Motor neuron (in vitro differentiated cells): ENCODE results near the gene PHLPP2. TPM values are rescaled to one million over a fixed set of nuclear protein-coding genes. Genes with fewer than 3 reads are reported as not detected.

ENCODE experiments used
- ATAC-seq, 8 experiments: fragments of 200-7000 bp; cut with Tn5 transposase; replicated peaks in 6 of 8; 2 replicates each; pipeline ENCODE4 v1.8.0; 2021; ENCODE audit warnings: mild to moderate bottlenecking in 8 of 8, moderate library complexity in 8 of 8
- H3K27ac ChIP-seq, 2 donors: fragments of 250-450 bp; sonication (Bioruptor Pico); 2 replicates each; pipeline ENCODE4 v1.9.0; 2021; ENCODE audit warnings: antibody characterized with exemption in 2 of 2, mild to moderate bottlenecking in 2 of 2, moderate library complexity in 1 of 2
- H3K4me1 ChIP-seq, 2 donors: fragments of 250-450 bp; sonication (Bioruptor Pico); replicated peaks in 1 of 2; 2 replicates each; pipeline ENCODE4 v1.6.1; 2021; ENCODE audit warnings: antibody characterized with exemption in 2 of 2, mild to moderate bottlenecking in 2 of 2, moderate library complexity in 1 of 2
- H3K4me3 ChIP-seq, 5 donors: fragments of 250-450 bp; sonication (Bioruptor Pico); 2 replicates each; pipeline ENCODE4 v1.9.0; 2021; ENCODE audit warnings: antibody characterized with exemption in 5 of 5, mild to moderate bottlenecking in 5 of 5, moderate library complexity in 4 of 5
- WGBS, 10 experiments: fragments of 450-650 bp; shearing (Covaris generic); methylation state at CpG; one replicate each; pipeline ENCODE4 v1.0.0; 2022; 5-methylcytosine and 5-hydroxymethylcytosine counted together
- in situ Hi-C, 9 experiments: fragments of 400-800 bp; cut with MboI; loops; one replicate each; pipeline ENCODE4 v1.15.0; 2021; ENCODE audit warnings: low sequenced_read_pairs in 9 of 9, low pct_unique_long_range_greater_than_20kb in 2 of 9; ENCODE audit not compliant: unreplicated experiment in 9 of 9
- total RNA-seq, 8 experiments: library from RNA; unstranded; fragments of 300-600 nt; gene quantifications; 2 replicates each; pipeline versions ENCODE4 v1.2.3 to v1.2.4, GENCODE V29; 2022

The PHLPP2 gene, protein sequence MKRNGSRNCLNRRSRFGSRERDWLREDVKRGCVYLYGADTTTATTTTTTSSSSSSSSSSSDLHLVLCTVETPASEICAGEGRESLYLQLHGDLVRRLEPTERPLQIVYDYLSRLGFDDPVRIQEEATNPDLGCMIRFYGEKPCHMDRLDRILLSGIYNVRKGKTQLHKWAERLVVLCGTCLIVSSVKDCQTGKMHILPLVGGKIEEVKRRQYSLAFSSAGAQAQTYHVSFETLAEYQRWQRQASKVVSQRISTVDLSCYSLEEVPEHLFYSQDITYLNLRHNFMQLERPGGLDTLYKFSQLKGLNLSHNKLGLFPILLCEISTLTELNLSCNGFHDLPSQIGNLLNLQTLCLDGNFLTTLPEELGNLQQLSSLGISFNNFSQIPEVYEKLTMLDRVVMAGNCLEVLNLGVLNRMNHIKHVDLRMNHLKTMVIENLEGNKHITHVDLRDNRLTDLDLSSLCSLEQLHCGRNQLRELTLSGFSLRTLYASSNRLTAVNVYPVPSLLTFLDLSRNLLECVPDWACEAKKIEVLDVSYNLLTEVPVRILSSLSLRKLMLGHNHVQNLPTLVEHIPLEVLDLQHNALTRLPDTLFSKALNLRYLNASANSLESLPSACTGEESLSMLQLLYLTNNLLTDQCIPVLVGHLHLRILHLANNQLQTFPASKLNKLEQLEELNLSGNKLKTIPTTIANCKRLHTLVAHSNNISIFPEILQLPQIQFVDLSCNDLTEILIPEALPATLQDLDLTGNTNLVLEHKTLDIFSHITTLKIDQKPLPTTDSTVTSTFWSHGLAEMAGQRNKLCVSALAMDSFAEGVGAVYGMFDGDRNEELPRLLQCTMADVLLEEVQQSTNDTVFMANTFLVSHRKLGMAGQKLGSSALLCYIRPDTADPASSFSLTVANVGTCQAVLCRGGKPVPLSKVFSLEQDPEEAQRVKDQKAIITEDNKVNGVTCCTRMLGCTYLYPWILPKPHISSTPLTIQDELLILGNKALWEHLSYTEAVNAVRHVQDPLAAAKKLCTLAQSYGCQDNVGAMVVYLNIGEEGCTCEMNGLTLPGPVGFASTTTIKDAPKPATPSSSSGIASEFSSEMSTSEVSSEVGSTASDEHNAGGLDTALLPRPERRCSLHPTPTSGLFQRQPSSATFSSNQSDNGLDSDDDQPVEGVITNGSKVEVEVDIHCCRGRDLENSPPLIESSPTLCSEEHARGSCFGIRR (N-terminal part only)
- total RNA-seq, result 1 to 10 TPM; 4.1 to 9.7 (median 7.7) TPM

DNA sequence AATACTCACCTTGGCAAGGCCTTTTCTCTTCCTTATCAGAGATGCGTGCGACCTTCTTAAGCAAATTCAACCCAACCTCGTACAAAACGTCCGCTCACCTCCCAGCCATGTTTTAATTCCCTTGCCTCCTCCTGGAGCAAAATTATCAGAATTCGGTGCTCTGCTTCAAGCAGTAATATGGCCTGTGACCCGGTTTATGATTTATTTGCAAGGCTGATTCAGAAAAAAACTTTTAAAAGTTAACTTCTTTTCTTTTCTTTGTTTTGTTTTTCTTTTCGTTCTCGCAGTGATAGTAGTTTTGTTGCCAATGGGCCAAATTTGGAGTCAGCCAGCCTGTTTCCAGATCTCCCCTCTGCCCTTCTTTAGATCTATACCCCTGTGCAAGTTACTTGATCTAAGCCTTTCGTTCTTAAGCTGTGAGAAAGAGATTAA lies at the start of gene PHLPP2:
Gene PHLPP2, minus strand, starts transcription at position 382 of the 432 bp plus-strand sequence. CDS start 9,906 bp downstream, outside the sequence.
- Histone ChIP-seq H3K4me1 (peaks cover 5 to 11% of the 10 kb centered on the region in 2 donors), H3K4me3 (peak within 1 kb of the TSS; percentile 64 to 90 (median 79)), H3K27ac (peak within 1 kb of the TSS; percentile 42 to 71)
- 12 to 53% (median 37%) methylated on average over 5 to 9 of the region's 10 CpGs; no CpG with 5 or more reads in 2 of the 10 experiments for WGBS, 10 experiments
- in situ Hi-C loops, result no loop called here
- no peak for ATAC-seq

DNA sequence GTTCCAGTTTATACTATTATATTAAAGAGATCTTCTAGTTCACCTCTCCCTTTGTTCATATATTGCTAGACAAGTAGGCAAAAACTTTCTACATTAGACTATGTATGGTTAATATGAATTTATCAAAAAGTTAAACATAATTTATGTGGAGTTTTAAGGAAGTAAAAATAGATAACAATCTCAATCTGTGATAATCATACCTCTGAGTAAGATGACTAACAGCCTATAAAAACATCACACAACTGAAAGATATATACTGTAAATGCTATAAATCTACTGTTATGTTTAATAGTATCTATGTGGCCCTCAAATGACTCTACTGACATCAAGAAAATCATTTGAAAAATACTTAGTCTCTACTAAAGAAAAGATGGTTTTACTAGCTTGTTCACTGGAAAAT lies 47.1 kb upstream of the PHLPP2 start:
- ATAC-seq, result no peak
- no peak overlapping the region for H3K4me3 ChIP-seq
- H3K27ac ChIP-seq, result no peak overlapping the region
- H3K4me1 ChIP-seq, result no peaks in the 10 kb centered on the region
- in situ Hi-C loops, result no loop called here

DNA sequence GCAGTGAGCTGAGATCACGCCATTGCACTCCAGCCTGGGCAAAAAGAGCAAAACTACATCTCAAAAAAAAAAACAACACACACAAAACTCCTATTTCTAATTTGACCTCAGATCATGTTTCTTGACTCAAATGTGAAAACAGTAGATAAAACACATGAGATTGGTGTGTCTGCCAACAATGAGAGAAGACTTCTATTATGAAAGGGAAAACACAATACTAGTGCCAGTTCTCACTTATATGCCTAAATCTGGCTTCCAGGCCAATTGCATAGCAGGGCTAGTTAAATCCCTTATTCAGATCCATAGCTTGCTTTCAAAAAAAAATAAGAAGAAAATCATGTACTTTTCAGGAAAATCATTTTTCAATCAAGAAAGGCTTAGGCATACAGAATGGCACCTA lies 44.7 kb upstream of the PHLPP2 start:
- WGBS, 10 experiments, result 80 to 100% (median 95%) methylated on average over 1 of the region's 1 CpG; no CpG with 5 or more reads in 6 of the 10 experiments
- H3K4me1 ChIP-seq, result no peaks in the 10 kb centered on the region
- in situ Hi-C loops, result no loop called here
- H3K4me3 ChIP-seq, result no peak overlapping the region
- ATAC-seq, result no peak
- no peak overlapping the region for H3K27ac ChIP-seq

DNA sequence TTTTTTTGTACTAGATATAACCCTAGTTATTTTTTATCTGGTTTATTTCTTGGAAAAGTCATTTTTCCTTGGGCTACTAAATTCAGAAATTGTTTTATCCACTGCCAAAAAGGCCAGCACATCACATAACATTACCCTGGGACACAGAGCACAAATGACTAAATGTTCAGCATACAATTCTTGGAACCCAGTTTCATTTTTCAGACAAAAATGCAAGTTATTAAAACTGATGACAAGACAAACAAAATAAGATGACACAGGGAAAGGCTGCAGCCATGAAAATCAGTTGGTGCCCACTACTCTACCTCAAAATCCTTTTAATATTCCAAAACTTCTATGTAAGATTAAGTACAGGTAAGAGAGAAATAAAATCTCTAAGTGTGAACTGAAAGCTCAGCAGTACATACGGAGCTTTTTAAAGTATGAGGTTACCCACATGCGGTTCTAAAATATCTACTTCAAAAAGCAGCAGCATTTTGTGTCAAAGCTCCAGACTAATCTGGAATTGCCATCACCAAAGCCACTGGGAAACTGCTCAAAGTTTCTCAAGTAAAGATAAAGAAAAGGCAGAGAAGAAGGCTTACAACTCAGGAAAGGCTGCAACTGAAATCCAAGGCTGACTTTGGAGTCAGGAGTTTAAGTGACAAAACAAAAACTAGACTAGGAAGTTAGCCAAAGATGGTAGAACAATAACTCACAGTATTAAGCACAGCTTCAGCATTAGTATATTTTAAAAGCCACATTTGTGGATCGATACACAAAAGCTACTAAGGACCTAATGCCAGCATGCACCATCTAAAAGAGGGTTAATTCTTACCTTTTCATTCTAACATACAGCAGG lies 42.8 kb upstream of the PHLPP2 start:
- no peak overlapping the region for H3K4me3 ChIP-seq
- ATAC-seq, result no peak
- H3K4me1 ChIP-seq, result peaks cover 0 to 3% of the 10 kb centered on the region in 2 donors
- H3K27ac ChIP-seq, result no peak overlapping the region
- 76 to 100% (median 100%) methylated on average over 1 to 3 of the region's 3 CpGs; no CpG with 5 or more reads in 1 of the 10 experiments for WGBS, 10 experiments
- in situ Hi-C loops, result no loop called here

DNA sequence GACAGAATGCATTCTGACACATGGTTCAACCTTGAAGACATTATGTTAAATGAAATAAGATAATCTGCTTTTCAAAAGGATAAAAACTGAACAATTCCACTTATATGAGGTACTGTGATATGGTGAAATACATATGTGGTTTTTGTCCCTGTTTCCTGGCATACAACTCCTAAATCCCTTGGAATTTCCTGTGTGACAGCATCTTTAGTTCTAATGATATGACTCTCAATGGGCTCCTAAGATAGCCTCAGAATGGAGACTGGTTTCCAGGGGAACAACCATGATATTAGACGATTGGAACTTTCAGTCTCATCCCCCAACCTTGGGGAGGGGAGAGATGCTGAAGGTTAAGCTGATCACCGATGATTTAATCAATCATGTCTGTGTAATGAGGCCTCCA lies 37.7 kb upstream of the PHLPP2 start:
- Histone ChIP-seq H3K4me1 (peaks cover 0 to 3% of the 10 kb centered on the region in 2 donors), H3K4me3 (no peak overlapping the region), H3K27ac (no peak overlapping the region)
- in situ Hi-C loops, result no loop called here
- WGBS, 10 experiments, result 0 to 92% (median 80%) methylated on average over 1 to 2 of the region's 2 CpGs; no CpG with 5 or more reads in 3 of the 10 experiments
- ATAC-seq, result no peak

DNA sequence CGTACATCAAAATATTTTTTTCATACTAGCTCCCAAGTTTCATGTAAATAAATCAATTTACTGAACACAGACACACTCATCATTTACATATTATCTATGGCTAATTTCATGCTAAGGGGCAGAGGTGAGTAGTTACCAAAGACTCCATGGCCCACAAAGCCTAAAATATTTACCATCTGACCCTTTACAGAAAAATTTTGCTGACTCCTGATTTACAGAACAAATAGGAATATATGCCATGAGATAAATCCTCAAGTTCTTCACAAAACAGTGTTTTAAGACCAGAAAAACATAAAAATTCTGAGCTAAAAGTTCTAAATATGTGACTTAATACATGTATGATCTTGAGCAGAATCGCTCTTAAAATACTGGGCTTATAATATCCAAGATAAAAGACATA lies 36.6 kb upstream of the PHLPP2 start:
- Histone ChIP-seq H3K4me1 (peaks cover 0 to 3% of the 10 kb centered on the region in 2 donors), H3K27ac (no peak overlapping the region), H3K4me3 (no peak overlapping the region)
- in situ Hi-C loops, result no loop called here
- 83 to 100% (median 100%) methylated on average over 1 to 2 of the region's 2 CpGs; no CpG with 5 or more reads in 1 of the 10 experiments for WGBS, 10 experiments
- no peak for ATAC-seq

DNA sequence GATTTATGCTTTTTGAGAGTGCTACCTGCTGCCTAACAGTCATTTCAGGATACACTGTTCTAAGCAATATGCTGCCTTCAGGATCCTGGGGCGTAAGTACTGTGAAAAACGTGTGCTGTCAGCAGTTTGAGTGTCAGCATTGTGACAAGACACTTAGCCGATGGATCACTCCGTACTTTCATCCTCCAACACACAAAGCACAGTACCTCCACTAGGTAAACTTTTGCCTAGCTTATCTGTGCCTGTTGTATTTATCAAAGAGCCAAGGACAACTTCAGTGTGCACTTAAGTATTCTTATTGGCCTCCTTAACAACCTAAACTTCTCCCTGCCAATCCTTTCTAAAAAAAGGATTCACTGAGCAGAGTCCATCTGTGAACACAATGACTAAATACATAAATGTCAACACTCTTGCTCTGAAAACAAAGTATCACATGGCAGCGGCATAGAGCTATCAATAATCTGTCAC lies 33.8 kb upstream of the PHLPP2 start:
- Histone ChIP-seq H3K4me1 (peaks cover 0 to 3% of the 10 kb centered on the region in 2 donors), H3K4me3 (no peak overlapping the region), H3K27ac (no peak overlapping the region)
- no peak for ATAC-seq
- in situ Hi-C loops, result no loop called here
- WGBS, 10 experiments, result 40 to 100% (median 84%) methylated on average over 1 to 5 of the region's 5 CpGs

DNA sequence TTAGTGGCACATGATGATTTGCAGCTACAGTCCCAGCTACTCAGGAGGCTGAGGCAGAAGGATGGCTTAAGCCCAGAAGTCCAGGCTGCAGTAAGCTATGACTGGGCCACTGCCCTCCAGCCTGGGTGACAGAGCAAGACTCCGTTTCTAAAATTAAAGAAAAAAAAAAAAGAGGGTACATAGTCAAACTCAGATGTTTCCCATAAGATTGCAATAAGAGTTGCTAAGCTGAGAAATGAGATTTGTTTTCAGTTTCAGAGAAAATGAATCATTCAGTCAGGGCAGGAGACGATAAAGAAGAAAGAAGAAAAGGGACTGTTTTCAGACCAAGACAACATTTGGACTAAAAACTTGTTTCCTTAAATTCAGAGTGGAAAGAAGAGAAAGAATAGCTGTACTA lies 30.2 kb upstream of the PHLPP2 start:
- no peak overlapping the region for H3K27ac ChIP-seq
- in situ Hi-C loops, result no loop called here
- WGBS, 10 experiments, result 25 to 100% (median 83%) methylated on average over 1 to 2 of the region's 2 CpGs; no CpG with 5 or more reads in 1 of the 10 experiments

DNA sequence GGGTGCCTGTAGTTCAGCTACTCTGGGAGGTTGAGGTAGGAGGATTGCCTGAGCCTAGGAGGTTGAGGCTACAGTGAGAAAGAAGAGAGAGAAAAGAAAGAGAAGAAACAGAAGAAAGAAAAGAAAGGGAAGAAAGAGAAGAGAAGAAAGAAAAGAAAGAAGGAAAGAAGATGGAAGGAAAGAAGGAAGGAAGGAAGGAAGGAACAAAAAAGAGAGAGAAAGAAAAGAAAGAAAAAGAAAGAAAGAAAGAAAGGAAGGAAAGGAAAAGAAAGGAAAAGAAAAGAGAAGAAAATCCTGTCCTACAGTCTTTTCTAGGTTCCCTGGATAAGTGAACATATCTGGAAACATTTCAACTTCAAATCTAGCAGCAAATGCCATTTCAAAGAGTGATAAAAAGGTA lies 29.6 kb upstream of the PHLPP2 start:
- H3K27ac ChIP-seq, result no peak overlapping the region
- no peak overlapping the region for H3K4me3 ChIP-seq
- no peak for ATAC-seq
- no peaks in the 10 kb centered on the region for H3K4me1 ChIP-seq
- in situ Hi-C loops, result no loop called here

More for the DNA sequence above, 30.2 kb upstream of the PHLPP2 start:
- Histone ChIP-seq H3K4me1 (no peaks in the 10 kb centered on the region), H3K4me3 (no peak overlapping the region)
- no peak for ATAC-seq

DNA sequence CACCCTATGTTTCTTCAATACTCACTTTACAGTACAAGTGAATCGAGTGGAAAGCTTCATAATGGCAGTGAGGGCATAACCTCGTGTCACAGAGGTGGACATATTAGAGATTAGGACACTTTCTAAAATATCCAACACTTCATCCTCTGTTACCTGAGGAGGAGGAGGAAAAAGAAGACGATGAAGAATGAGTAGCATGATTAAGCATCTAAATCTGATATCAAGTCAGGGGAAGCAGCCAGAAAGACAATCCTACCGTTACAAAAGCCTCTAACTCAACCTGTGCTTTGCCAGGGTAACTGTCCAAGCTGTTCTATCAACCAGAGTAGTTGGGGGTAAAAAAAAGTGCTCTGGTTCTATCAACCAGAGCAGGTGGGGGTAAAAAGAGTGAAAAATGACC lies 23.7 kb upstream of the PHLPP2 start:
- Histone ChIP-seq H3K27ac (no peak overlapping the region), H3K4me1 (no peaks in the 10 kb centered on the region), H3K4me3 (no peak overlapping the region)
- WGBS, 10 experiments, result 56 to 100% (median 86%) methylated on average over 1 to 4 of the region's 4 CpGs
- in situ Hi-C loops, result no loop called here
- ATAC-seq, result no peak

DNA sequence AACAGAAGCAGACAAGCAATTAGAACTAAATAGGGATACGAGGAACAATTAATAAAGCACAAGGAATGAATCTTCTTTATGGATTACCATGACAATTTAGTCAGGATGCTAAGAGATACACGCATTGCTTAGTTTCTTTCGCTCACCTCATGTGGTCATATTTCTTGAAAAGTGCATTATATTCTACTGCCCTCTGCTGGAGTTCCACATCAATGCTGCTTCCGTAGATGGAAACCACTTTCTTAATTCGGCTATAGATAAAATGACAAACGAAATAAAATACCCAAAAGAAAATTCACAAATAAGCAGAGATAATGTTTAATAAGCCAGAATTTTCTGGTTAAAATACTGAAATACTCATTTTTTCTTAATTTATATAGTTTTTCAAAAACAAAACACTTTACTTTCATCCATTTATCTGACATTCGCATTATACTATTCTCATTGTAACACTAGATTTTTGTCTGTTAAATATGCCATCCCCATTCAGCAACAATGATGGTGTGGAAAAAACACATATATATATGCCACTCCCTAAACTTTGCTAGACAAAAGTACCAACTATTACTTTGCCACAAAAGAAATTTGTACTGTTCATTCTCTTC lies 22.0 kb upstream of the PHLPP2 start:
- Histone ChIP-seq H3K4me1 (no peaks in the 10 kb centered on the region), H3K27ac (no peak overlapping the region), H3K4me3 (no peak overlapping the region)
- 35 to 98% (median 69%) methylated on average over 3 to 7 of the region's 7 CpGs for WGBS, 10 experiments
- peak in 3 of 8 experiments; percentile 39 to 45 (median 41) for ATAC-seq
- in situ Hi-C loops, result no loop called here

DNA sequence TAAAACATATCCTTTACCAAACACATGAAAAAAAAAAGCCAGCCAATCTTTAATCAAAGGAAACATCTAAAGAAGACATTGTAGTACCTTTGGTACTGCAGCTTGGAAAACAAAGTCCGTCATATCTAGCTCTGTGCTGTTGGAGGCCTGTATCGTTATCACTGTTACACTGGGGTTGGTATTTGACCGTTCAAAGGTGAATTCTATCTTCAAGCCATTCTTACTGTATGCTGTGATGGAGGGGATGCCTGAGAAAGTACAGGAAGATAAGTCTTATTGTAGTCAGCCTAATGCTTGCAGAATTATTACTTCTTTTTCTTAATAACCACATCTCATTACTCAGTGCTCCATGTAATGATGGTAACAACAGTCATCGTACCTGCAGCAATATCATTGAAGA lies 14.4 kb upstream of the PHLPP2 start:
- ATAC-seq, result no peak
- in situ Hi-C loops, result no loop called here
- WGBS, 10 experiments, result 78 to 100% (median 86%) methylated on average over 1 to 4 of the region's 4 CpGs; no CpG with 5 or more reads in 1 of the 10 experiments
- Histone ChIP-seq H3K27ac (no peak overlapping the region), H3K4me3 (no peak overlapping the region), H3K4me1 (peaks cover 0 to 6% of the 10 kb centered on the region in 2 donors)
